WI38 (cell line): Measurements from ENCODE around the gene GATA5.
"Not testable (repeated sequence)": the region's sequence is repeated elsewhere in the genome, so short reads cannot be mapped to it uniquely, and the experiment has no call there.

Source experiments
- H3K4me3 ChIP-seq: 2 replicates; pipeline ENCODE4 v1.5.1; 2011; ENCODE audit warnings: low read depth, mild to moderate bottlenecking, control low read depth, low read length
- TF ChIP-seq, protein P1 (sequence below): IDR thresholded peaks from 2 replicates; pipeline ENCODE4 v1.5.1; 2012; ENCODE audit warnings: low read depth, mild to moderate bottlenecking, control low read depth, low read length

Gene GATA5

GRCh38 chr20:62429455-62430310, 46.1 kb downstream of the GATA5 start:
- H3K4me3 ChIP-seq, result no peak overlapping the region
- TF ChIP-seq, protein P1, sequence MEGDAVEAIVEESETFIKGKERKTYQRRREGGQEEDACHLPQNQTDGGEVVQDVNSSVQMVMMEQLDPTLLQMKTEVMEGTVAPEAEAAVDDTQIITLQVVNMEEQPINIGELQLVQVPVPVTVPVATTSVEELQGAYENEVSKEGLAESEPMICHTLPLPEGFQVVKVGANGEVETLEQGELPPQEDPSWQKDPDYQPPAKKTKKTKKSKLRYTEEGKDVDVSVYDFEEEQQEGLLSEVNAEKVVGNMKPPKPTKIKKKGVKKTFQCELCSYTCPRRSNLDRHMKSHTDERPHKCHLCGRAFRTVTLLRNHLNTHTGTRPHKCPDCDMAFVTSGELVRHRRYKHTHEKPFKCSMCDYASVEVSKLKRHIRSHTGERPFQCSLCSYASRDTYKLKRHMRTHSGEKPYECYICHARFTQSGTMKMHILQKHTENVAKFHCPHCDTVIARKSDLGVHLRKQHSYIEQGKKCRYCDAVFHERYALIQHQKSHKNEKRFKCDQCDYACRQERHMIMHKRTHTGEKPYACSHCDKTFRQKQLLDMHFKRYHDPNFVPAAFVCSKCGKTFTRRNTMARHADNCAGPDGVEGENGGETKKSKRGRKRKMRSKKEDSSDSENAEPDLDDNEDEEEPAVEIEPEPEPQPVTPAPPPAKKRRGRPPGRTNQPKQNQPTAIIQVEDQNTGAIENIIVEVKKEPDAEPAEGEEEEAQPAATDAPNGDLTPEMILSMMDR, result no peak

DNA sequence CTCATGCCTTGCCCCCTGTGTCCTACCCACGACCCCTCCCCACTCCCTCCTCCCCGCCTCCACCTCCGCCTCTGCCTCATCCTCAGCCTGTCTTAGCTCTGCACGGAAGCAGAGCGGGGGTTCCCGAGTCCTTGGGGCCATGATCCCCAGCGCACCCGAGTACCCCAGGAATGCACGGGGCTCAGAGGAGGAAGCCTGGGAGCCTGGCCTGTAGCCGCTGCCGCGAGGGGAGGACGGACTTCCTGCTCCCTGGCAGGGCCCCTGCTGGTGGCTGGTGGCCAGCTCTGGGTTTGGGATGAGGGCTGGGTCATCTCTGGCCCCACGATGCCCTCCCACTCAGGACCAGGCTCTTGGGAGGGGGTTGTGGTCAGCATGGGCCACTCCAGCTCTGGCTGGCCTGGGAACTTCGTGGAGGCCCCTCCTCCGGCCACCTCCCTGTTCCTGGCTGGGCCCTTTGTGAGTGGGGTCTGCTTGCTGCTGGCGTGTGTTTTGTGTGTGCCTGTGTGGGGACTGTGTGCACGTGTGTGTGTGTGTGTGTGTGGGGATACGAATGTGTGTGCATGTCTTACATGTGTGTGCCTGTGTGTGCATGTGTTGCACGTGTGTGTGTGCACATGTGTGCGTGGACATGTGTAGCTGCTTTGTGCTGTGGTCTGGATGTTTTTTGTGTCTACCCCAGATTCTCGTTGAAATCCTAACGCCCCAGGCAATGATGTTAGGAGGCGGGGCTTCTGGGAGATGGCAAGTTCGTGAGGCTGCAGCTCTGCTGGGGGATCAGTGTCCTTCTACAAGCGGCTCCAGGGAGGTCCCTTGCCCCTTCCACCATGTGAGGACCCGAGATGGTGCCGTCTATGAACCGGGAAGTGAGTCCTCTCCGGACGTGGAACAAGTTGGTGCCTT, 47.1 kb downstream of the GATA5 start:
- H3K4me3 ChIP-seq, result no peak overlapping the region
- TF ChIP-seq, protein P1, result no peak

GRCh38 chr20:62428002-62428372, 47.8 kb downstream of the GATA5 start:
- TF ChIP-seq, protein P1, result no peak
- no peak overlapping the region for H3K4me3 ChIP-seq

- no peak within 1 kb of the TSS for H3K4me3 ChIP-seq
- TF ChIP-seq, protein P1, result no peak
These were observed 48.4 kb downstream of the GATA5 start, which contains the start of gene RBBP8NL for GRCh38 chr20:62427172-62428001. Gene RBBP8NL, minus strand, starts transcription at chr20:62427539. Its CDS starts 7,892 bp downstream, at chr20:62419647.

- TF ChIP-seq, protein P1, result no peak
- H3K4me3 ChIP-seq, result no peak overlapping the region
These were observed 49.1 kb downstream of the GATA5 start for GRCh38 chr20:62426699-62427131.

DNA sequence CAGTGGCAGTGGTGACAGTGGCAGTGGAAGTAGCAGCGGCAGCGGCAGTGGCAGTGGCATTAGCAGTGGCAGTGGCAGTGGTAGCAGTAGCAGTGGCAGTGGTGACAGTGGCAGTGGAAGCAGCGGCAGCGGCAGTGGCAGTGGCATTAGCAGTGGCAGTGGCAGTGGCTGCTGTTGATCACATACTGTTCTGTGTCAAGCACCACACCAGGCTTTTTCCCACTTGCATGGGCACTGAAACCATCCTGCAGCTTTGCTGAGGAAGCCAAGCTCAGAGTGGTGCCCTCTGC, 49.8 kb downstream of the GATA5 start:
- H3K4me3 ChIP-seq, result not testable (repeated sequence)

DNA sequence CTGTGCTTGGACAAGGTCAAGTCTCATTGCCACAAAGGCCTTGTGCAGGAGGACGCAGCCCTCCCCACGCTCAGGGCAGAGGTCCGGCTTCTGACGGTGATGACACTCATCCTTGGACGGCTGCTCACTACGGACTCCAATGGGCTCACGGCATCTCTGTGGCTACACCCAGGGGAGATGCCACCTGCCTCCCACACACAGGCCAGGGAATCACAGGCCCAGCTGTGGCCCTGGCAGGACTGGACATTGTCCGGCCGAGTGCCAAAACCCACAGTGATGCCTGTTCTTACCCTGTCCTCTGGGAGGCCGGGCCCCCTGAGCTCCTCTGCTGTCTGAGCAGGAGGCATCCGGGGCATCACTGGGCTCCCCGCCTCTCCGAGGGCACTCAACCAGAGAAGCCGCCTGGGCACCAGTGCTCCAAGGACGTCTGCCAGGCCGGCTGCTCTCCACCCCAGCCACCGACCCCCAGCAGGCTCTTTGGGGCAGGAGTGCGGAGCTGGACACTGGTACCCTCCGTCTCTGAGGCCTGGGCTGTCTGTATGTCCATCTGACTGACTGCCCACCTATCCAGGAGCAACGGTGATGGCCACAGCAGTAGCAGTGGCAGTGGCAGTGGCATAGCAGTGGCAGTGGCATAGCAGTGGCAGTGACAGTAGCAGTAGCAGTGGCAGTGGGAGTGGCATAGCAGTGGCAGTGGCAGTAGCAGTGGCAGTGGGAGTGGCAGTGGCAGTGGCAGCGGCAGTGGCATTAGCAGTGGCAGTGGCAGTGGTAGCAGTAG, 50.3 kb downstream of the GATA5 start:
- H3K4me3 ChIP-seq, result no peak overlapping the region
- TF ChIP-seq, protein P1, result no peak
